ENCODE measurements around the gene SAFB2. TPM values are rescaled to one million over a fixed set of nuclear protein-coding genes. Genes with fewer than 3 reads are reported as not detected.
"Not testable (repeated sequence)": the region's sequence is repeated elsewhere in the genome, so short reads cannot be mapped to it uniquely, and the experiment has no call there.

The SAFB2 gene
- total RNA-seq, 1 experiment from 2014 or later: 86.9 TPM

GRCh38 chr19:5608766-5609165 is 13.8 kb downstream of the SAFB2 start:
- H3K27me3 ChIP-seq (ENCODE audit: insufficient read depth, low read length); ATAC-seq; H3K9ac ChIP-seq (ENCODE audit: low read length); H3K4me1 ChIP-seq (ENCODE audit: control insufficient read depth in 1 of 2, insufficient read depth in 2 of 2, low read length in 2 of 2); BruUV-seq (replicated peaks); H3K4me2 ChIP-seq (ENCODE audit: low read length); H2AFZ ChIP-seq (ENCODE audit: low read depth, low read length, poor library complexity, severe bottlenecking); H4K20me1 ChIP-seq (ENCODE audit: insufficient read depth); CTCF ChIA-PET; intact Hi-C loops (cut with micrococcal nuclease); H3K27ac ChIP-seq (ENCODE audit: low read depth, low read length); H3K9me2 ChIP-seq (ENCODE audit: insufficient read depth); POLR2A ChIA-PET; H3K4me3 ChIP-seq (replicated peaks in 1 of 2; ENCODE audit: low read depth in 1 of 2, low read length in 2 of 2); RAD21 ChIA-PET (ENCODE audit: low non-redundant PET in 1 of 2, low total read pairs in 2 of 2, uncharacterized antibody in 2 of 2, unreplicated experiment in 2 of 2); DNase-seq (ENCODE audit: low read depth, low spot score); H3K9me3 ChIP-seq (ENCODE audit: control insufficient read depth in 1 of 2, insufficient read depth in 1 of 2, low read depth in 1 of 2, low read length in 2 of 2): not testable (repeated sequence)
- H3K36me3 ChIP-seq (ENCODE audit: control insufficient read depth in 1 of 2, insufficient read depth in 2 of 2, low read length in 2 of 2): peaks cover 75% of the 10 kb centered on the region in 2 experiments
- H3K79me2 ChIP-seq (ENCODE audit: insufficient read depth, low read length): peaks cover 82% of the 10 kb centered on the region

- no peak for TF ChIP-seq ZNF274 (IDR thresholded peaks at IDR 0.05; ENCODE audit: low read depth, low read length)
- TF ChIP-seq ATF3 (IDR thresholded peaks at IDR 0.05): no peak
- TF ChIP-seq FOSL1 (IDR thresholded peaks at IDR 0.05; ENCODE audit: low read depth): no peak
- no peak for TF ChIP-seq JUND (IDR thresholded peaks at IDR 0.05)
- no peak for TF ChIP-seq CEBPB (IDR thresholded peaks at IDR 0.05; ENCODE audit: low read depth)
- TF ChIP-seq SP1 (IDR thresholded peaks at IDR 0.05; ENCODE audit: low read depth): no peak
- TF ChIP-seq, protein P1, sequence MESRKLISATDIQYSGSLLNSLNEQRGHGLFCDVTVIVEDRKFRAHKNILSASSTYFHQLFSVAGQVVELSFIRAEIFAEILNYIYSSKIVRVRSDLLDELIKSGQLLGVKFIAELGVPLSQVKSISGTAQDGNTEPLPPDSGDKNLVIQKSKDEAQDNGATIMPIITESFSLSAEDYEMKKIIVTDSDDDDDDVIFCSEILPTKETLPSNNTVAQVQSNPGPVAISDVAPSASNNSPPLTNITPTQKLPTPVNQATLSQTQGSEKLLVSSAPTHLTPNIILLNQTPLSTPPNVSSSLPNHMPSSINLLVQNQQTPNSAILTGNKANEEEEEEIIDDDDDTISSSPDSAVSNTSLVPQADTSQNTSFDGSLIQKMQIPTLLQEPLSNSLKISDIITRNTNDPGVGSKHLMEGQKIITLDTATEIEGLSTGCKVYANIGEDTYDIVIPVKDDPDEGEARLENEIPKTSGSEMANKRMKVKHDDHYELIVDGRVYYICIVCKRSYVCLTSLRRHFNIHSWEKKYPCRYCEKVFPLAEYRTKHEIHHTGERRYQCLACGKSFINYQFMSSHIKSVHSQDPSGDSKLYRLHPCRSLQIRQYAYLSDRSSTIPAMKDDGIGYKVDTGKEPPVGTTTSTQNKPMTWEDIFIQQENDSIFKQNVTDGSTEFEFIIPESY (IDR thresholded peaks at IDR 0.05; ENCODE audit: extremely low read depth, insufficient replicate concordance, low read length): no peak
- TF ChIP-seq ELF1 (IDR thresholded peaks at IDR 0.05; ENCODE audit: borderline replicate concordance, low read depth): no peak
- TF ChIP-seq YY1 (IDR thresholded peaks at IDR 0.05; ENCODE audit: extremely low read depth, insufficient replicate concordance, low read depth, low read length): no peak
- TF ChIP-seq EZH2phosphoT487 (IDR thresholded peaks at IDR 0.05; ENCODE audit: borderline replicate concordance): no peak
- no peak for TF ChIP-seq CBX3 (IDR thresholded peaks at IDR 0.05; ENCODE audit: low read depth)
- no peak for TF ChIP-seq RAD21 (IDR thresholded peaks at IDR 0.05; ENCODE audit: low read depth)
- no peak for TF ChIP-seq SIN3A (IDR thresholded peaks at IDR 0.05; ENCODE audit: low read depth)
- TF ChIP-seq, protein P2, sequence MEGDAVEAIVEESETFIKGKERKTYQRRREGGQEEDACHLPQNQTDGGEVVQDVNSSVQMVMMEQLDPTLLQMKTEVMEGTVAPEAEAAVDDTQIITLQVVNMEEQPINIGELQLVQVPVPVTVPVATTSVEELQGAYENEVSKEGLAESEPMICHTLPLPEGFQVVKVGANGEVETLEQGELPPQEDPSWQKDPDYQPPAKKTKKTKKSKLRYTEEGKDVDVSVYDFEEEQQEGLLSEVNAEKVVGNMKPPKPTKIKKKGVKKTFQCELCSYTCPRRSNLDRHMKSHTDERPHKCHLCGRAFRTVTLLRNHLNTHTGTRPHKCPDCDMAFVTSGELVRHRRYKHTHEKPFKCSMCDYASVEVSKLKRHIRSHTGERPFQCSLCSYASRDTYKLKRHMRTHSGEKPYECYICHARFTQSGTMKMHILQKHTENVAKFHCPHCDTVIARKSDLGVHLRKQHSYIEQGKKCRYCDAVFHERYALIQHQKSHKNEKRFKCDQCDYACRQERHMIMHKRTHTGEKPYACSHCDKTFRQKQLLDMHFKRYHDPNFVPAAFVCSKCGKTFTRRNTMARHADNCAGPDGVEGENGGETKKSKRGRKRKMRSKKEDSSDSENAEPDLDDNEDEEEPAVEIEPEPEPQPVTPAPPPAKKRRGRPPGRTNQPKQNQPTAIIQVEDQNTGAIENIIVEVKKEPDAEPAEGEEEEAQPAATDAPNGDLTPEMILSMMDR (IDR thresholded peaks at IDR 0.05 in 2 of 3, conservative IDR thresholded peaks at IDR 0.05 in 1 of 3; ENCODE audit: borderline replicate concordance in 1 of 3, insufficient read depth in 1 of 3, low read depth in 2 of 3, low read length in 2 of 3): no peak
- TF ChIP-seq EGR1 (IDR thresholded peaks at IDR 0.05; ENCODE audit: low read depth): no peak
- no peak for TF ChIP-seq POLR2AphosphoS5 (IDR thresholded peaks at IDR 0.05; ENCODE audit: low read depth, low read length)
- no peak for TF ChIP-seq POLR2A (IDR thresholded peaks at IDR 0.05; ENCODE audit: borderline replicate concordance, extremely low read depth, insufficient read depth, insufficient read length)
- no peaks in the 10 kb centered on the region for H3K27me3 ChIP-seq (ENCODE audit: insufficient read depth, low read length)
- no peak for DNase-seq (ENCODE audit: low read depth, low spot score)
- H3K4me2 ChIP-seq (ENCODE audit: low read length): no peak overlapping the region
- CTCF ChIA-PET: no interaction called here
- H3K4me1 ChIP-seq (ENCODE audit: control insufficient read depth in 1 of 2, insufficient read depth in 2 of 2, low read length in 2 of 2): no peaks in the 10 kb centered on the region
- peaks cover 82% of the 10 kb centered on the region for H3K79me2 ChIP-seq (ENCODE audit: insufficient read depth, low read length)
- no peak for ATAC-seq
- no peak overlapping the region for H2AFZ ChIP-seq (ENCODE audit: low read depth, low read length, poor library complexity, severe bottlenecking)
- no peak overlapping the region for H3K27ac ChIP-seq (ENCODE audit: low read depth, low read length)
- BruUV-seq (replicated peaks): no TSS peak
- H4K20me1 ChIP-seq (ENCODE audit: insufficient read depth): 0 out of 2 replicates have a peak, but pooled peaks cover 5% of the 10 kb centered on the region
- no peaks in the 10 kb centered on the region for H3K9me2 ChIP-seq (ENCODE audit: insufficient read depth)
- H3K36me3 ChIP-seq (ENCODE audit: control insufficient read depth in 1 of 2, insufficient read depth in 2 of 2, low read length in 2 of 2): peaks cover 75% of the 10 kb centered on the region in 2 experiments
- POLR2A ChIA-PET: no interaction called here
- H3K9me3 ChIP-seq (ENCODE audit: control insufficient read depth in 1 of 2, insufficient read depth in 1 of 2, low read depth in 1 of 2, low read length in 2 of 2): no peaks in the 10 kb centered on the region
- intact Hi-C loops (cut with micrococcal nuclease): no loop called here
- no peak overlapping the region for H3K4me3 ChIP-seq (replicated peaks in 1 of 2; ENCODE audit: low read depth in 1 of 2, low read length in 2 of 2)
- no peak overlapping the region for H3K9ac ChIP-seq (ENCODE audit: low read length)
- RAD21 ChIA-PET (ENCODE audit: low non-redundant PET in 1 of 2, low total read pairs in 2 of 2, uncharacterized antibody in 2 of 2, unreplicated experiment in 2 of 2): no interaction called here
These were observed 14.3 kb downstream of the SAFB2 start for GRCh38 chr19:5608291-5608690.
